ENCODE measurements around the gene DNM3.
A peak's percentile ranks its signal among the peaks of the same experiment; 100 is the strongest.

Gene DNM3

GRCh38 chr1:172381946-172382345 lies 540.6 kb downstream of the DNM3 start:
- peaks cover 33% of the 10 kb centered on the region for H3K4me1 ChIP-seq (ENCODE audit: insufficient read depth, low read length, severe bottlenecking)
- no peaks in the 10 kb centered on the region for H3K9me3 ChIP-seq (ENCODE audit: low read length)
- TF ChIP-seq CTCF (IDR thresholded peaks at IDR 0.05; ENCODE audit: low read length) = no peak
- TF ChIP-seq EZH2 (IDR thresholded peaks at IDR 0.05; ENCODE audit: borderline replicate concordance, low read length) = no peak
- no peaks in the 10 kb centered on the region for H3K9me2 ChIP-seq (ENCODE audit: low read depth, low read length)
- H3K4me3 ChIP-seq (ENCODE audit: low read depth, low read length, poor library complexity, severe bottlenecking) = no peak overlapping the region
- peak overlapping the region; percentile 88 for H3K27ac ChIP-seq (ENCODE audit: low read depth, low read length, poor library complexity, severe bottlenecking)
- no peaks in the 10 kb centered on the region for H3K79me2 ChIP-seq (ENCODE audit: insufficient read depth, low read length)
- H4K20me1 ChIP-seq (ENCODE audit: insufficient read depth, low read length) = no peaks in the 10 kb centered on the region
- peak overlapping the region; percentile 4; the same call in 1 of the 2 replicates for H3K4me2 ChIP-seq (ENCODE audit: low read length)
- H3K27me3 ChIP-seq (ENCODE audit: insufficient read depth, low read length) = no peaks in the 10 kb centered on the region
- H3K36me3 ChIP-seq (ENCODE audit: insufficient read depth, low read length) = no peaks in the 10 kb centered on the region
- H2AFZ ChIP-seq (ENCODE audit: low read length) = peak overlapping the region; percentile 81
- H3K9ac ChIP-seq (ENCODE audit: low read length) = peak overlapping the region; percentile 11; the same call in 1 of the 2 replicates
- H3F3A ChIP-seq (ENCODE audit: insufficient read depth, low read length) = no peaks in the 10 kb centered on the region

- Histone ChIP-seq H3K9me2 (ENCODE audit: low read depth, low read length) (no peaks in the 10 kb centered on the region), H3K79me2 (ENCODE audit: insufficient read depth, low read length) (no peaks in the 10 kb centered on the region), H2AFZ (ENCODE audit: low read length) (peak overlapping the region; percentile 81), H3K4me2 (ENCODE audit: low read length) (no peak overlapping the region), H3K36me3 (ENCODE audit: insufficient read depth, low read length) (no peaks in the 10 kb centered on the region), H3F3A (ENCODE audit: insufficient read depth, low read length) (no peaks in the 10 kb centered on the region), H3K4me1 (ENCODE audit: insufficient read depth, low read length, severe bottlenecking) (peaks cover 33% of the 10 kb centered on the region), H3K27ac (ENCODE audit: low read depth, low read length, poor library complexity, severe bottlenecking) (peak overlapping the region; percentile 88), H3K27me3 (ENCODE audit: insufficient read depth, low read length) (no peaks in the 10 kb centered on the region), H3K9me3 (ENCODE audit: low read length) (no peaks in the 10 kb centered on the region), H3K4me3 (ENCODE audit: low read depth, low read length, poor library complexity, severe bottlenecking) (no peak overlapping the region), H3K9ac (ENCODE audit: low read length) (no peak overlapping the region), H4K20me1 (ENCODE audit: insufficient read depth, low read length) (no peaks in the 10 kb centered on the region)
- TF ChIP-seq CTCF (IDR thresholded peaks at IDR 0.05; ENCODE audit: low read length) = no peak
- no peak for TF ChIP-seq EZH2 (IDR thresholded peaks at IDR 0.05; ENCODE audit: borderline replicate concordance, low read length)
Observed at GRCh38 chr1:172382406-172382805, 541.1 kb downstream of the DNM3 start.

- Histone ChIP-seq H3K4me1 (ENCODE audit: insufficient read depth, low read length, severe bottlenecking) (peaks cover 33% of the 10 kb centered on the region), H4K20me1 (ENCODE audit: insufficient read depth, low read length) (no peaks in the 10 kb centered on the region), H3K9me3 (ENCODE audit: low read length) (no peaks in the 10 kb centered on the region), H3K9me2 (ENCODE audit: low read depth, low read length) (no peaks in the 10 kb centered on the region), H3K79me2 (ENCODE audit: insufficient read depth, low read length) (no peaks in the 10 kb centered on the region), H3K9ac (ENCODE audit: low read length) (no peak overlapping the region), H3K27me3 (ENCODE audit: insufficient read depth, low read length) (no peaks in the 10 kb centered on the region), H3F3A (ENCODE audit: insufficient read depth, low read length) (no peaks in the 10 kb centered on the region), H3K27ac (ENCODE audit: low read depth, low read length, poor library complexity, severe bottlenecking) (no peak overlapping the region), H3K36me3 (ENCODE audit: insufficient read depth, low read length) (no peaks in the 10 kb centered on the region), H3K4me3 (ENCODE audit: low read depth, low read length, poor library complexity, severe bottlenecking) (no peak overlapping the region), H3K4me2 (ENCODE audit: low read length) (no peak overlapping the region), H2AFZ (ENCODE audit: low read length) (no peak overlapping the region)
- no peak for TF ChIP-seq EZH2 (IDR thresholded peaks at IDR 0.05; ENCODE audit: borderline replicate concordance, low read length)
- no peak for TF ChIP-seq CTCF (IDR thresholded peaks at IDR 0.05; ENCODE audit: low read length)
Observed at GRCh38 chr1:172382990-172383389, 541.7 kb downstream of the DNM3 start.

All from OCI-LY1 (cell line).